NT2/D1 (cell line): Measurements from ENCODE around the gene GID8.

Experiments used
- SUZ12 ChIP-seq: IDR thresholded peaks from 2 replicates; pipeline ENCODE4 v1.6.1; 2011; ENCODE audit not compliant: insufficient read length, insufficient read depth; ENCODE audit errors: extremely low read depth
- YY1 ChIP-seq: IDR thresholded peaks from 2 replicates; pipeline ENCODE4 v1.6.1; 2011; ENCODE audit not compliant: insufficient read length, insufficient read depth
- ZNF274 ChIP-seq: IDR thresholded peaks from 2 replicates; pipeline ENCODE4 v1.6.1; 2011; ENCODE audit warnings: mild to moderate bottlenecking, low read depth, low read length

GRCh38 chr20:62962891-62963613, 25.1 kb downstream of the GID8 start:
- TF ChIP-seq YY1: no peak
- TF ChIP-seq SUZ12: no peak
- TF ChIP-seq ZNF274: no peak
